GM19035 (cell line): ENCODE data around the gene COL2A1.
A peak's percentile ranks its signal among the peaks of the same experiment; 100 is the strongest.
"Not testable (repeated sequence)": the region's sequence is repeated elsewhere in the genome, so short reads cannot be mapped to it uniquely, and the experiment has no call there.

Source experiments
- ATAC-seq: cut with Tn5 transposase; IDR thresholded peaks from one replicate; pipeline ENCODE4 v1.9.1; 2021; ENCODE audit not compliant: unreplicated experiment

Gene COL2A1

DNA sequence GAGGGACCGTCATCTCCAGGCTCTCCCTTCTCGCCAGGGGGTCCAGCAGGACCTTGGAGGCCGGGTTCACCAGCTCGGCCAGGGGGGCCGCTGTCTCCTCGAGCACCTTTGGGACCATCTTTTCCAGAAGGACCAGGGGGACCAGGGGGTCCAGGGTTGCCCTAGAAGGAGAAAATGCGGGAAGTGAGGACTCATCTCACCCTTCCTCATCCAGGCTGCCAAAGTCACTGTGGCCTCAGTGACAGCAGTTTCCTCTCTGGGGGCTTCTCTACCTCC, 25.7 kb downstream of the COL2A1 start:
- ATAC-seq = no peak

GRCh38 chr12:47977772-47978597, 26.3 kb downstream of the COL2A1 start:
- ATAC-seq = no peak

DNA sequence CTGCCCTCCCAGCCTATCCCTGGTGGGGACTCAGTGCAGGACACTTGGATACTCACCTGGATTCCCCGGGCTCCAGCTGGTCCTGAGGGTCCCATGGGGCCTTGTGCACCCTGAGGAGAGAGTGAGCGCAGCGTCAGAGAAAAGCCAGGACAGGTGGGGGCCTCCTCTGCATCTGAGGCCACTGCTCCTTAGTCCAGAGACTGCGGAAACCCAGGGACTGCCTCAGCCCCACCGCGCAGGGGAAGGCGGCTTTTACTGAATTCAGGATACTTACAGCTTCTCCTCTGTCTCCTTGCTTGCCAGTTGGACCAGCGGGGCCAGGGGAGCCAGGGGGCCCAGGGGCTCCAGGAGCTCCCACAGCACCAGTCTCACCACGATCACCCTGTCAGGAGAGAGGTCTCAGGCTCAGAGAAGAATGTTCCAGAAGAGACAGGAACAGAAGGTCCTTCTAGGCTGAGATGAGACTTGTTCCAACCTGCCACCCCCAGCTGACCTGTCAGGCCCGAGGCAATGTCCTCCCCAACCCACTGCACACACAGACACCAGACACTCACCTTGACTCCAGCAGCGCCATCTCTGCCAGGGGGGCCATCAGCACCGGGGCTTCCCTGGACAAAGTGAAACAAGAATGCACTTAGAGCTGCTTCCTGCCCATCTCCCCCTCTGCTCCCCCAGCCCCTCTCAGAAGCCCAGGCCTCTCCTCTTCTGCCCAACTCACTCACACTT, 27.1 kb downstream of the COL2A1 start:
- ATAC-seq = no peak

GRCh38 chr12:47975816-47976215, 28.5 kb downstream of the COL2A1 start:
- ATAC-seq = no peak

DNA sequence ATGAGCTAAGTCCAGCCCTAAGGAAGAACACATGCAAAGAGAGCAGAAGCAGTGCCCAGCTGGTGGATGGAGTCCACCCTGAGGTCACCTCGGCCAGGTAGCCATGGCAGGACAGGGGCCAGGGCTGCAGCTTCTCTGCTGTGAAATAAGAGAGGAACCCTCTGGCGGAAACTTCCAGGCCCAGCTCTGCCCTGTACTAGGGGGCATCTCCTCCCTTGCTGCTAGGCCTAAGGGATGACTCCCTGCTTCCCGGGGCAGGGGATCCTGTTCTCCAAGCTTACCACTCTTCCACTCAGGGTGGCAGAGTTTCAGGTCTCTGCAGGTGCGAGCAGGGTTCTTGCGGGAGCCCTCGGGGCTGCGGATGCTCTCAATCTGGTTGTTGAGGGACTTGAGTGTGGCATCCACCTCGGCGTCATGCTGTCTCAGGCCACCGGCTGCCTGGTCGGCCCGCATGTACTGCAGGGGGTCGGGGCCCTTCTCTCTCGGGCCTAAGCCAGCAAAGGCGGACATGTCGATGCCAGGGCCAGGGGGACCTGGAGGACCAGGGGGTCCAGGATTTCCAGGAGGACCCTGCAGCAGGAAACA, 29.1 kb downstream of the COL2A1 start:
- ATAC-seq = no peak

DNA sequence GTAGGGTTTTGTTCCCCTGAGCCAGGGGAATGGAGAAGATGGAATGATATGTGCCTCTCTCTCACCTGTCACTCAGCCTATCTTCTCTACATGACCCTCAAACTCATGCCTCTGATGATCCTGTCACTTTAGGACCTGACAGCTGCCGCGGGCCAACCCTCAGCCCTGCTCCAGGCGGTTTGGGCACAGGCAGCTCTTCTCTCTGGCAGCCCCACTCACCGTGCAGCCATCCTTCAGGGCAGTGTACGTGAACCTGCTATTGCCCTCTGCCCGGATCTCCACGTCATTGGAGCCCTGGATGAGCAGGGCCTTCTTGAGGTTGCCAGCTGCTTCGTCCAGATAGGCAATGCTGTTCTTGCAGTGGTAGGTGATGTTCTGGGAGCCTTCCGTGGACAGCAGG, 30.4 kb downstream of the COL2A1 start:
- no peak for ATAC-seq

DNA sequence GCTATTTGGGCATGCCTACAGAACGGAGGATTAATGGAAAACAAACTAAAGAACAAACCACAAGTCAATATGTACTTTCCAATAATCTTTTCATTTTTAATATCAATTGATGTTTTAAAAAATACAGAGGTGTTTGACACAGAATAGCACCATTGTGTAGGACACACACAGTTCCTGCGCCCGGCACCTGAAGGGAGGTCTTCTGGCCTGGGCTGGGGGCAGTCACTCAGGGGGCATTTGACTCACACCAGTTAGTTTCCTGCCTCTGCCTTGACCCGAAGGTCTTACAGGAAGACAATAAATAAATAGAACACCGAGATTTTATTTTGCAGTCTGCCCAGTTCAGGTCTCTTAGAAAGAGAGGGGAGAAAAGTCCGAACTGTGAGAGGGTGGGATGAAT, 31.4 kb downstream of the COL2A1 start:
- ATAC-seq = no peak

DNA sequence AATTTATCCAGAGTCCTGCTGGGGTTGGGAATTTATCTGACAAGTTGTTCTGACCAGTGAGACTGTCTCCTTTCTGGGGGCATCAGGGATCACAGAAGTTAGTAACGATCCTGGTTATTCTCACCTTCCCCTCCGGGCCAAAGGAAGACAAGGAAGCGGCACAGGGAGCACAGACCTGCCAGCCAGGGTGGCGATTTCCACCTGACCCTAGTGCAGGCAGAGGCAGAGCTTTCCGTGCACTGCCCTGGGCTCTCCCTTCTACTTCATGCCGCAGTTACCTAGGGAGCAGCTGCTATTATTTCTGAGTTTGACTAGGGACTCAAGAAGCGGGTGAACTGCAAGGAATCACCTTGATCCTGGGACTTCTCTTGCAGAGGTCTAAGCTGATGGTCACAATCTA, 33.4 kb downstream of the COL2A1 start:
- ATAC-seq = no peak

DNA sequence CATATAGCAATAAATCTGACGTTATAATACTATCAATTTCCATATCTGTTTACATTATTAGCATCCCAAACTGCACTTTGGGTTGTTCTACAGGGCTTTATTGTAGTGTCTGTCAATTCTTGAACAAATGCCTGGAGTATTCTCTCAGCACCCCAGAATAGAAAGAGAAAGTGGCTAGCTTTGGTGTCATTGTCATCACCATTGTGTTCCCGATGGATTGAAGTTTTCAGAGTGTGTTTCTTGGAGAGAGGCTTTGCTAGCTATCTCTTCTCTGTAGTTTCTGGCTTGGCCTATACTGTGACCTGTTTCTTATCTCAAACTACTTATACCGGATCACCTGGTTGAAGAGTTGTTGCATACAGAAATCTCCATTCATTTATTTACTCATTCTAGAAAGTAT, 34.4 kb downstream of the COL2A1 start:
- ATAC-seq = no peak

DNA sequence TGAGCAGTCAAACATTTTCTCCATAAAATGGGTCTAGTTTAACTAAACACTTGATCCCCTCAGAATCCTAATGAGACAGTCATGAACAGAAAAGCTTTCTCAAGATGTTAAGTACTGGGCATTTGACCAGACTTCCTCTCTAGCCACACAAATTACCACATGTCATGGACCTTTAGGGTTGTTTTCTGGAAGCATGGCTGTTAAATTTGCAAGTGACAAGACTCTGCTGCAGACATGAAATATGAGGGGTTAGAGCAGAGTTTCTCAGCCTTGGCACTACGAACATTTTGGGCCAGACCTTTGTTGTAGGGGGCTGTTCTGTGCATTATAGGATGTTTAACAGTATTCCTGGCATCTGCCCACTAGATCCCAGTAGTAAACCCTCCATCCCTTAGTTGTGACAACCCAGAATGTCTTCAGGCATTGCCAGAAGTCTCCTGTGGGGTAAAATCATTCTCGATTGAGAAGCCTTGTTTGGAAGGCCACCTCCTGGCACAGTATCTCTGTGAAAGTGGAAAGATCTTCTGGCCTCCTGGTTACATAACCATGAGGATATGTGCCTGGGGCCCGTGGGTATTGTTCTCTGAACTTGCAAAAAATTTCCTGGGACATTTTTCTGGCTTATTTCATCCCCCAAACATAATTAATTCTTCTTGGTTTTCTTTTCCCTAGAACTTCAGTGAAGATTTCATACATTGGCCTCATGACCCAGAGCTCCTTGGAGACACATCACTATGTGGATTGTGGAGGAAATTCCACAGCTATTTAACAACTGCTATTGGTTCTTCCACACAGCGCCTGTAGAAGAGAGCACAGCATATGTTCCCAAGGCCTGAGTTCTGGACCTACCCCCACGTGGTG, 36.6 kb downstream of the COL2A1 start:
- no peak for ATAC-seq

- no peak for ATAC-seq
Observed at GRCh38 chr12:47965581-47965980, 38.7 kb downstream of the COL2A1 start.

- no peak for ATAC-seq
Observed at GRCh38 chr12:47964106-47964728, 40.1 kb downstream of the COL2A1 start.

- ATAC-seq = peak; percentile 89
Observed at GRCh38 chr12:47963340-47964040, 40.8 kb downstream of the COL2A1 start, which contains the start of gene TMEM106C. TSS of gene TMEM106C (plus strand) at chr12:47963596. CDS start at chr12:47964237, 641 bp downstream.

DNA sequence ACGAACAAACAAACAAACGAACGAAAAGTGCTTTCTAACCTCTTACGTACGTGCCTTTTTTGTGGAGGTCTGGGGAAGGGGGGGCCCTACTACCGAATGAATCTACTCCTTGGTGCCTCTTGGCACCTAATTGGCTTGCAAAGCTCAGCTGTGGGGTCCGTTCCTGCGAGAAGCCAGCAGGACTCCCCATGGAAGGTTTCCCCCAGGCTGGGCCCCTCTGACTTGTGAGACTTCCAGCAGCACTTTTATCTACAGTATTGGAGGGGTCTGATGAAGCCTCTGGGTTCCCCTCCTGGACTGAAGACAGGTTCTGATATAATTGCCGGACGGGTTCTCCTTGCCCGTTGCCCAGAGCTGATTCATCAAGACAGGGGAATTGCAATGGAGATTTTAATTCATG, 42.1 kb downstream of the COL2A1 start:
- ATAC-seq = no peak

GRCh38 chr12:47957671-47958070, 46.6 kb downstream of the COL2A1 start:
- ATAC-seq = not testable (repeated sequence)

GRCh38 chr12:47955059-47955458, 49.2 kb downstream of the COL2A1 start:
- no peak for ATAC-seq

DNA sequence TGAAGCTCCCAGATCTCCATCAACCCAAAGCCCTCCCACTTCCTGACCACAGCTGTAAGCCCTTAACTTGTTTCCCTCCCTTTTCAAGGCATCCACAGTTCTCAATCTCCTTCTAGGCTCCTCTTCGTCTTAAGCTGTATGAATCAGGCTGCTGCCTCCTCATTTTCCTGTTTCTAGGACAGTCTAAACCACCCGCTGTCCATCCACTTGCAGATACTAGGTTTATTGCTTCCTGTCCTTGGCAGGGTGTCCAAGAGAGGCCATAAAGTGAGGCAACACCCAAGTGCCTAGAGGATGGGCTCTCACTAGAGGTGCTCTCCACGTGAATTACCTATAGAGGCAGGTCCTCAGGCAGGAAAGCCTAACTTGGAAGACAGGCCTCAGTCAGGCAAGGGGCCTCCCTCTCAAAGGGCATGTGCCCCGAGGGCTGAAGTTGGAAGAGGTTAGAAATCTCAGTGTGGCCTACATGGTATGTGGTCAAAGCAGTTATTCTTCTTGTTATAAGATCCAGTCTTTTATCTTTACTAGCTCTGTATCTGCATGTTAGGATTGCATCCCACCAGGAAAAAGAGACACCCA, 49.7 kb downstream of the COL2A1 start:
- ATAC-seq = no peak

DNA sequence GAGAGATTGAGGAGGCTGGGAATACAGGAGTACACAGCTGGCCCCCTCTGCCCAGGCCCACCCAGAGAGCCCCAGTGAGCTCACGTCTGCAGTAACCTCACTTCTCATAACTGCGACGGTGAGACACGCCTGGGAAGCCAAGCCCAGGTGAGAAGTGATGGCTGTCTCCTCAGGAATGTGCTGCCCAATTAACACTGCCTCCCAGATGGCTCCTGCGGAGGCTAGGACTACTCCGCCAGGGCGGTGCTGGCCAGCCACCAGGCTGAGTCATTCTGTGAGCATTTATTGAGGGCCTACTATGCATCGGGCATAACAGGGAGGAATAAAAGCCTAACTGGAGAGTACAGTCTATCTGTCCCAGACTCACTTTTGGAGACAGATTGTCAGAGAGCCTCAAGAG, 50.2 kb downstream of the COL2A1 start:
- ATAC-seq = no peak

- no peak for ATAC-seq
Observed at GRCh38 chr12:47950856-47951468, 53.3 kb downstream of the COL2A1 start.
